Mucosa of stomach (tissue), 1 donor: Measurements from ENCODE around the gene GFPT2.

Experiments used
- H3K27me3 ChIP-seq: one replicate; pipeline ENCODE4 v1.7.0; 2013; ENCODE audit warnings: mild to moderate bottlenecking, low read length; ENCODE audit not compliant: control insufficient read depth, insufficient read depth
- H3K36me3 ChIP-seq: one replicate; pipeline ENCODE4 v1.7.0; 2013; ENCODE audit warnings: low read length; ENCODE audit not compliant: control insufficient read depth, insufficient read depth
- H3K4me1 ChIP-seq: one replicate; pipeline ENCODE4 v1.7.0; 2013; ENCODE audit warnings: mild to moderate bottlenecking, low read length; ENCODE audit not compliant: control insufficient read depth, insufficient read depth
- H3K4me3 ChIP-seq: one replicate; pipeline ENCODE4 v1.7.0; 2013; ENCODE audit warnings: low read length
- H3K9ac ChIP-seq: one replicate; pipeline ENCODE4 v1.7.0; 2013; ENCODE audit warnings: mild to moderate bottlenecking, low read length, moderate library complexity
- H3K9me3 ChIP-seq: one replicate; pipeline ENCODE4 v1.7.0; 2013; ENCODE audit warnings: mild to moderate bottlenecking, low read length, moderate library complexity; ENCODE audit not compliant: control insufficient read depth
- donor health status: Pancreatic carcinoma.

GFPT2 gene

DNA sequence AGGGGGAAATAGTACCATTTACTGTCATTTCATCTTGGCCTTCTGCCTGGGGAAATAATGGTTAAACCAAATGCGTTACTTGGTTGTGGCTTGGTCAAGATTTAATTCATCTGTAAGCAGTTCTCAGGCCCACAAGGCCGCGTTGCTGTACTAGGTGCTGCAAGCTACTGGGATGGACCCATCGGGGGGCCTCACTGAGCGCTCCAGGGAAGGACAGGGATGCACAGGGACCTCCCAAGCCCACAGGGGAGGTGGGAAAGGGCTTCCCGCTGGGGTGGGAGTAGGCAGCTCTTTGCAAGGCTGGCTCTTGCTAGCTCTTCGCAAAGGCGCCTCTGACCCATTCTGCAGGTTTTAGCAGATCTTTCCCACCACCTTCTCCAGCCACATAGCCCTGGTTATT, 8.0 kb downstream of the GFPT2 start:
- Histone ChIP-seq H3K9me3 (no peaks in the 10 kb centered on the region), H3K4me3 (no peak overlapping the region), H3K4me1 (no peaks in the 10 kb centered on the region), H3K36me3 (no peaks in the 10 kb centered on the region), H3K9ac (no peak overlapping the region), H3K27me3 (peaks cover 4% of the 10 kb centered on the region)

DNA sequence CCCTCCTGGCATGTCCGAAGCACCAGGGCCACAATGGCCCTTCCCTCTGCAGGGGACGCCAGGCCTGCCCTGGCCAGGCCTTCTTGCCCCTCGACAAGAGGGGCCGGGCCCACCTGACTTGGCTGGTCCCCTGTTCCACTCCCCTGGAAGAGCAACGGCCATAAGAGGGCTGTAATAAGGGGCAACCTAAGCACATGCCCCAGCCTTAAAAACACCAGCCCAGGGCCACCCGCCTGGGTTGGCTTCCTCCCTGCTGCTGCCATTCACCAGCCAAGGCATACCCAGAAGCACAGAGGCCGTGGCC, 8.5 kb downstream of the GFPT2 start:
- no peaks in the 10 kb centered on the region for H3K36me3 ChIP-seq
- H3K9ac ChIP-seq: no peak overlapping the region
- no peak overlapping the region for H3K4me3 ChIP-seq
- peaks cover 4% of the 10 kb centered on the region for H3K27me3 ChIP-seq
- H3K4me1 ChIP-seq: no peaks in the 10 kb centered on the region
- H3K9me3 ChIP-seq: no peaks in the 10 kb centered on the region

DNA sequence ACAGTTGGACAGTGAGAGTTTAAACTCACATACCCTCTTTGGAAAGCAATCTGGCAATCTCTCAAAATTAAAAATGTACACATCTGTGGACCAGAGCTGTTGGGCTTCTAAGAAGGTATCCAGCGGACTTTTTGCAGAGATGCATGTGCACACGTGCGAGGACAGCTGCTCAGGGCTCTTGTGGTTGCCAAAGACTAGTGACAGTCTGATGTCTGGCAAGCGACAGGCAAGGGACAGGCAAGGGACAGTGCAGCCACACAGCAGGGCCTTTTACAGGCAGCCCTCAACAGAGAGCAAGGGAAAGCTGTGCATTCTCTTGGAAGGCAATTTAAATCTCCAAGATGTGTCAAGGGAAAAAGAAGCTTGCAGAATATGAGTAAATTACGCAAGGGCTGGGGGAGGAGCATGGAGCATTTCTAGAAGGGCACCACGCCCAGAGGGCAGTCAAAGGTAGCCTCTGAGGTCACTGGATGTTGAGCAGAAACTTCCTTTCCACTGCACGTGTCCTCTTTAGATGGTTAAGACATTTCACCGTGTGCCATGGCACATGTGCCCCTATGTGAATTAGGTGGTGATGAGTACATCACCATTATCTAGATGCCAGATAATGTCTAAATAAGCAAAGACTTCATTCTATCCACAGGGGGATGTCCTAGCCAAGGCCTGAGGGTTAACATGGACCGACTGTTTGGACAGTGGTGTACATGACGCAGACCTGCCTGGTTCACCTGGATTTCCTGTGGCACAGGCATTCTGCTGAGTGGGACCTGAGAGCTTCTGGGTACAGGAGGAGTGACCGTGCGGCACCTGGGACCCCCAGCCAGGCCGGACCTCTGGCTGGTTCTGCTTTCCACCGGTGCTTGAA, 9.1 kb downstream of the GFPT2 start:
- H3K27me3 ChIP-seq: peaks cover 4% of the 10 kb centered on the region
- H3K9ac ChIP-seq: no peak overlapping the region
- H3K9me3 ChIP-seq: no peaks in the 10 kb centered on the region
- no peak overlapping the region for H3K4me3 ChIP-seq
- no peaks in the 10 kb centered on the region for H3K4me1 ChIP-seq
- no peaks in the 10 kb centered on the region for H3K36me3 ChIP-seq

DNA sequence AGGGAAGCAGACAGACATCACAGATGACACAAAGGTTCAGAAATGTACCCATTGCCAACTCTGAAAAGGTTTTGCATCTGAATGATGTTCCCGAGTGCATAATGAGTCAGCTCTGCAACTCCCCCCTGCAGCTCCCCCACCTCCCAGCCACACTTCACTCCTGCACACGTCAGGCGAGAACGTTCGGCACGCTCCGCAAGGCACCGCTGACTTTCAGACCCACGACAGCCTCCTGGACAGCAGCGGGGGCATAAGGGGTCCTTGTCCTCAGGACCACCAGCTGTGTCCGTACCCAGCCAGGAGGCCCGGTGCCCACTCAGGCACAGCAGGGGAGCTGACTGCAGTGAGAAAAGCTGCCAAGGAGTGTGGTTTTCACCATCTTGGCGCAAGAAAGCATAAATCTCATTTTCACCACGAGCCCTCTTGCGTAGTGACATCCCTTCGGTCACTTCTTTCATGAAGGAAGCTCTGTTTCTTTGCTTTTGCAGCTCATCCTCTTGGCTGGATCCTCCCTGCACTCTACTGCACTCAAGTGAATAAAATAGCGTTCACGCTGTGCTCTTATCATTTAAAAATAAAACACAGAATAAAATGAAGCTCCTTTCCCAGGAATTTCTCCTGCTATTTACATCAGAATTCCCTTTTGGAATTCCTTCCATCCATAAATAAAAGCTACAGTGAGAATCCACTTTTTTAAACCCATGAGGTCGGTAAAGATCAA, 9.9 kb downstream of the GFPT2 start:
- no peak overlapping the region for H3K4me3 ChIP-seq

DNA sequence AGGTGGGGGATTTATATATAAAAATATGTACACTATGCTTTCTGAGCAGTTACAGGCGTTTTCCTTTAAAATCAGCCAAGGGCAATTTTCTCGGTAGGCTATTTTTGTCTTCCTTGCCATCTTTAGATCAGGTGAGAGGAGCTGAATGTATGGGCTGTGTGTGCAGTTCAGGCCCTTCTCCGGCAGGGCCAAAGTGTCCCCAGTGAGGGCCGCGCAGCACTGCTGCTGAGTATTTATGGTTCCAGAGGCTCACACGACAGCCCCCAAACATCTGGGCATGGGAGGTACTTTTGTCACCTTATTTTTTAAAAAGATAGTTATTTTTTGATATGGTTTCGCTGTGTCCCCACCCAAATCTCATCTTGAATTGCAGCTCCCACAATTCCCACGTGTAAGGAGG, 11.5 kb downstream of the GFPT2 start:
- Histone ChIP-seq H3K36me3 (no peaks in the 10 kb centered on the region), H3K4me3 (no peak overlapping the region), H3K9ac (no peak overlapping the region), H3K9me3 (no peaks in the 10 kb centered on the region), H3K4me1 (no peaks in the 10 kb centered on the region), H3K27me3 (peaks cover 4% of the 10 kb centered on the region)

More for the DNA sequence above, 9.9 kb downstream of the GFPT2 start:
- H3K27me3 ChIP-seq: peaks cover 4% of the 10 kb centered on the region
- no peaks in the 10 kb centered on the region for H3K4me1 ChIP-seq
- no peaks in the 10 kb centered on the region for H3K9me3 ChIP-seq
- H3K36me3 ChIP-seq: no peaks in the 10 kb centered on the region
- no peak overlapping the region for H3K9ac ChIP-seq

DNA sequence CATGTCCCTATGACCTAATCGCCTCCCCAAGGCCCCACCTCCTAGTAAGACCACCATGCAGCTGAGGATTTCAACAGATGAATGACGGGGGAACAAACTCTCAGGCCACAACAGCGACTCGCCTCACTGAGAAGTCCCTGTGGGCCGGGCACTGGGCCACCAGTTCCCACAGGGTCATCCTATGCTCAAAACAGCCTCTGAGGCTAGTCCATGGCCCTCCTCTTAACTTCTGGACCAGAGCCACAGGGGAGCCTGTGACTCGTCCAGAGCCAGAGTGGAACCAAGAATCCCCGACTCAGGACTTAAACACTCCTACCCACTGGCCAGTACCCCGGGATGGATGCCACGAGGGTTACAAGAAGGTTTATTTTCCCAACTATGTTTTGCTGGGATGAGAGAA, 12.3 kb downstream of the GFPT2 start:
- Histone ChIP-seq H3K27me3 (peaks cover 4% of the 10 kb centered on the region), H3K4me1 (no peaks in the 10 kb centered on the region), H3K9ac (no peak overlapping the region), H3K4me3 (no peak overlapping the region), H3K36me3 (no peaks in the 10 kb centered on the region), H3K9me3 (no peaks in the 10 kb centered on the region)

DNA sequence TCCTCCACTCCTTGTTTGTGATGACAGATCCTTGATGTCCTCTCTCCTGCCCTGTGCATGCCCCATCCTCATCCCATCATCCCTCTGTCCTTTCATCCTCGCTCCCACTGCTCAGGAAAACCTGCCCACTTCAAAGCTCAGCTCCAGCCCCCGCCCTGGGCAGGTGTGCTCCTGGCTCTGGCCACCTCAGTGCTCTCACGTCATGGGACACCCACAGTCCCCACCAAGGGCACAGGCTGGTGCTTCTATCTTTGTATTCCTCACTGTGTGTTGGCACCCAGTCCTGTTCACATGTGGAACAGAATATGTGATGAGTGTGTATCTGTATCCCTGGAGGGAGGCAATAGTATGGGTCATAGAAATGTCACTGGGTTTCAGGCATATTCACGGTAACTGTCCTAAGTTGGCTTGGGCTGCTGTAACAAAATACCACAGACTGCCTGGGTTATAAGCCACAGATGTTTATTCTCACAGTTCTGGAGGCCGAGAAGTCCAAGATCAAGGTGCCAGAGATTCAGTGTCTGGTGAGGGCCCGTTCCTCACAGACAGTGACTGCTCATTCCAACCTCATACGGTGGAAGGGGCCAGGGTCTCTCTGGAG, 13.5 kb downstream of the GFPT2 start:
- H3K9me3 ChIP-seq: no peaks in the 10 kb centered on the region
- no peaks in the 10 kb centered on the region for H3K4me1 ChIP-seq
- H3K9ac ChIP-seq: no peak overlapping the region
- peaks cover 4% of the 10 kb centered on the region for H3K27me3 ChIP-seq
- no peaks in the 10 kb centered on the region for H3K36me3 ChIP-seq
- no peak overlapping the region for H3K4me3 ChIP-seq

DNA sequence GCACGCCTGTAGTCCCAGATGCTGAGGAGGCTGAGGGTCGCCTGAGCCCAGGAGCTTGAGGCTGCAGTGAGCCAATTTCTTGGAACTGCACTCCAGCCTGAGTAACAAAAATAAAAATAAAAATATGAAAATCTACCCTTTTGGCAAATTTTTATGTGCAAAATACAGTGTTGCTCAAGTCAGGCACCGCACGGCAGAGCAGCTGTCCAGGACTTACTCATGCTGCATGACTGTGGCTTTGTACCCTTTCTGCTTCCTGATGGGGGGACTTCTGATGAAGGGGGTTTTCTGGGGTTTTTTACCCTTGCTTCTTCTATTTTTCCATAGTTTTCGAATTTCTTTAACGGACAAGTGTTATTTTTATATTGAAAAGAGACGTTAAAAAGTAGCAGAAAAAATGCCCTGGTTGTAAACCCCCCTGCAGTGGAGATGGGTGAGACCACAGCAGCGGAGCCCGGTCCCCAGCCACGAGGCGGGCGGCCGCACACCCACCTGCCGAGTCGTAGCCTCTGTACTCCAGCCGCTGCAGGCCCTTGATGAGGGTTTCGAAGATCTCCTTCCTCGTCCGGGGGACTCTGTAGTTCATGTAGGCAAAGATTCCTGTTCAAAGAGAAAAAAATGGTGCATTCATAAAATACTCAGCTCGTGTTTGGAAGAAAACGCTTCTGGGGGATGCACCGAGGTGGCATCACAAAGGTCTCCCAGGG, 15.0 kb downstream of the GFPT2 start:
- no peaks in the 10 kb centered on the region for H3K9me3 ChIP-seq
- no peaks in the 10 kb centered on the region for H3K36me3 ChIP-seq
- H3K27me3 ChIP-seq: peaks cover 3% of the 10 kb centered on the region
- no peak overlapping the region for H3K4me3 ChIP-seq
- H3K4me1 ChIP-seq: no peaks in the 10 kb centered on the region
- H3K9ac ChIP-seq: no peak overlapping the region

DNA sequence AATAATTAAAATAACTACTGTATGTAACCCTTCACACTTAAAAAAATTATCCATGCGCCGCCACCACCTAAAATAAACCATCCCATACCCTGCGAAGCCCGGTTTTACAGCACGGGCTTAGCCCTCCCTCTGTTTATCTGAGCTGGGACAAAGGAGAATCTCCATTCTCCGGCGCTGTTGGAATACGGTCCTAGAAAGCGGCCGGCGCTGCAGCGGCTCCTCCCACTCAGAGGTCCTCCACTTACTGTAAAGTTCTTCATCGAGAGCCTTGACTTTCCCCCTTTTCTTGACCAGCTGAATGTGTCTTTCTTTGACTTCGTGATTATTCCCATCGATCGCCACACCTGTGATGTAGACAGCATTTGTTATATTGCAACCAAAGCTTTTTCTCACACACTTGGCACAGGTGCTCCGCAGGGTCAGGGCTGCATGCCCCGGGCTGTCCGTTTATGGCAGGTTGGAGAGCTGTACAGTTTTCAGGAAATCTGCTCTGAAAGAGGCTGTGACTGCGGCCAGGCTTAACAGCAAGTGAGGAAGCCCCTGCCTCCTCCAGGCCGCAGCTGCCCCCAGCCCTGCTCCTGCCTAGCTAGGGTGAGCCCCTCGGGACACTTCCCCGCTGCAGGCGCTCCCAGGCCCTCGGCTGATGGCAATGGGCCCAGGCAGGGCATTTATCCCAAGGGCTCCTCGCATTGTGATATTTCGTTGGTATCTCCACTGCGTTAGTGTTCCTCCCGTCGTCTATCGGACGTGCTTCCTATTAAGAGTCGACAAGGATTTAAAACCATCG, 16.7 kb downstream of the GFPT2 start:
- Histone ChIP-seq H3K9me3 (no peaks in the 10 kb centered on the region), H3K9ac (no peak overlapping the region), H3K27me3 (peaks cover 4% of the 10 kb centered on the region), H3K36me3 (no peaks in the 10 kb centered on the region), H3K4me1 (no peaks in the 10 kb centered on the region), H3K4me3 (no peak overlapping the region)

DNA sequence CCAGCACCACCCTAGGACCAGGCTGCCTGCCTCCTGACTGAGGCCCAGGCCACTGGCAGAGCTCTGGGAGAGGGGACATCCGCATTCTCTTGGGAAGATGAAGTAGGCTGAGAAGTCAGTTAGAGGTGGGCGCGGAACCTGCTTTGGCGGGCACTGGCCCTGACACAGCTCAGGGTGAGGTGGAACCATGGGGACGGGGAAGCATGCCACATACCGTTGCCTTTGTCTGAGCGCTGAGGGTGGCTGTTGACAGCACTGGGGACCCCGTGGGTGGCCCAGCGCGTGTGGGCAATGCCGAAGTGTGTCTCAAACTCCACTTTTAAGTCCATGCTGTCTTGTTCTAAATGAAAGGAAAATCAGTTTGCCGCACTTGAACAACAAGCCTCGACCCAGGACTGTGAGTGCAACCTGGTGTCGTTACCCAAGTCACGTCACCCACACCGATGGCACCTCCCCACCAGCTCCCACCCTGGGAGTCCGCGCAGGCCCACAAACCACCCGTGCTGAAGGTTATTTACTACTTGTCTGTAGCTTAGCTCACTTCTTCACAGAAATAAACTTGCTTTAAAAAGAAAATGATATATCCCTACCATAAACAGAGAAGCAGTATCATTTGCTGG, 17.4 kb downstream of the GFPT2 start:
- no peaks in the 10 kb centered on the region for H3K36me3 ChIP-seq
- H3K27me3 ChIP-seq: peaks cover 5% of the 10 kb centered on the region
- no peak overlapping the region for H3K9ac ChIP-seq
- H3K4me1 ChIP-seq: no peaks in the 10 kb centered on the region
- no peaks in the 10 kb centered on the region for H3K9me3 ChIP-seq
- H3K4me3 ChIP-seq: no peak overlapping the region
